ENCODE results near the gene TRIM71. TPM values are rescaled to one million over a fixed set of nuclear protein-coding genes. Genes with fewer than 3 reads are reported as not detected.
"Not testable (repeated sequence)": the region's sequence is repeated elsewhere in the genome, so short reads cannot be mapped to it uniquely, and the experiment has no call there.

The TRIM71 gene
- total and polyA plus RNA-seq, 7 experiments from 2014 or later, result 0.20 TPM; not detected in 6

- DNase-seq, result no peak
- intact Hi-C loops (cut with micrococcal nuclease), result no loop called here
- Histone ChIP-seq H3K4me3 (ENCODE audit: low read length) (no peak overlapping the region), H3K27ac (ENCODE audit: low read depth, low read length) (no peak overlapping the region), H3K27me3 (ENCODE audit: control insufficient read depth in 2 of 2, insufficient read depth in 2 of 2, low read length in 2 of 2) (no peaks in the 10 kb centered on the region), H3K4me1 (ENCODE audit: control insufficient read depth in 2 of 2, insufficient read depth in 2 of 2, low read length in 2 of 2) (no peaks in the 10 kb centered on the region), H3K36me3 (ENCODE audit: control insufficient read depth in 2 of 3, insufficient read depth in 3 of 3, low read length in 3 of 3) (no peaks in the 10 kb centered on the region), H3K9me3 (ENCODE audit: control insufficient read depth in 2 of 3, low read length in 3 of 3) (no peaks in the 10 kb centered on the region)
- ChIA-PET POLR2A (no interaction called here), CTCF (no interaction called here)
- Mint-ChIP-seq H3K36me3 (no peaks in the 10 kb centered on the region), H3K9me3 (no peaks in the 10 kb centered on the region), H3K27ac (no peak overlapping the region), H3K4me3 (no peak overlapping the region), H3K4me1 (peaks cover 0 to 9% (median 2%) of the 10 kb centered on the region in 7 donors), H3K27me3 (peaks cover 13 to 66% (median 20%) of the 10 kb centered on the region in 5 donors)
- no peak for ATAC-seq
Observed at GRCh38 chr3:32899265-32899664, 81.5 kb downstream of the TRIM71 start.

DNA sequence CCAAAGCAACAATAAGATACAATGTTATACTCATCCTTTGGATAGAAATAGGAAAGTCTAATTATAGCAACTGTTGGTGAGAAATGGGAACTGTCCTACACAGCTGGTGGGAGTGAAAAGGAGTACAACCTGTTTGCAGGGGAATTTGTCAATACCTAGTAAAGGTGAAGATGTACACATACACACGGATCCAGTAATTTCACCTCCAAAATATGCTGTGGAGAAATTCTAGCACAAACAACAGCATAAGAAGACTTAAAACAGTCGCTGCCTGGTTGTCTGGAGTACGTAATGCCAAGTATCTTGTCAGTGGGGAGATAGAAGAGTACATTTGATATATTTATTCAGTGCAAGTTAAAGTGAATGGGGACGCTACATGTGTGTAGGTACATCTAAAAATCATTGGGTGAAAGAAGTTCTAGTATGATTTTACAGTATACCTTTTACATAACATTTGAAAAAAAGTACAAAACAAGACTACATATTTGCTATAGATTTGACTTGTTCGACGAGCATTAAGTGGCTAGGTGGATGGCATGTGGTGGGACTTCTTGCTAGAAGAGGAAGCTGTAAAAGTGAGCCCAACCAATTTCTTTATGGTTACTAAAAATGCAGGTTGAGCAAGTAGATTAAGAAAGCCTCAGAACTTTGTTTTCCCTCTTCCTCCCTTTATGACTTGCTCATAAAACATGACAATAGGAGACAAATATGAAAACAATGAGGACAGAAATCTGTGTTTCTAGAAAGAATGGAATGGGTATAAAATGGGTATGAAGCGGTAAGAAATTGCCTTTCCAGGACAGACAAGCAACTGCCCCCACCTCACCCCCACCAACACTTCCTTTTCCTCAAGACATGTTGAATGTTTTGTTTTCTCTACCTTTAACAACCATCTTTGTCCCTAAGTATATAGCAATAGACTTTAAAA is 83.5 kb downstream of the TRIM71 start:
- no peak overlapping the region for H3K27ac ChIP-seq (ENCODE audit: low read depth, low read length)
- H3K27ac Mint-ChIP-seq, result no peak overlapping the region
- DNase-seq (no peak), ATAC-seq (no peak)
- H3K27me3 ChIP-seq (ENCODE audit: control insufficient read depth in 2 of 2, insufficient read depth in 2 of 2, low read length in 2 of 2), result no peaks in the 10 kb centered on the region
- no peak overlapping the region for H3K4me3 Mint-ChIP-seq
- H3K9me3 Mint-ChIP-seq, result no peaks in the 10 kb centered on the region
- intact Hi-C loops (cut with micrococcal nuclease), result loop anchor here in 1 of 2 donors (10.0 kb wide), 1 partner anchor 166 kb away; no protein-coding TSS in a partner anchor
- H3K36me3 Mint-ChIP-seq, result no peaks in the 10 kb centered on the region
- H3K36me3 ChIP-seq (ENCODE audit: control insufficient read depth in 2 of 3, insufficient read depth in 3 of 3, low read length in 3 of 3), result no peaks in the 10 kb centered on the region
- peaks cover 0 to 9% (median 2%) of the 10 kb centered on the region in 7 donors for H3K4me1 Mint-ChIP-seq
- peaks cover 9 to 46% (median 14%) of the 10 kb centered on the region in 5 donors for H3K27me3 Mint-ChIP-seq
- H3K4me3 ChIP-seq (ENCODE audit: low read length), result no peak overlapping the region
- H3K4me1 ChIP-seq (ENCODE audit: control insufficient read depth in 2 of 2, insufficient read depth in 2 of 2, low read length in 2 of 2), result no peaks in the 10 kb centered on the region
- ChIA-PET CTCF (interaction anchor here (0.6 kb wide), 1 partner anchor 22 kb away, joined by 4 read pairs; no protein-coding TSS in a partner anchor), POLR2A (no interaction called here)
- no peaks in the 10 kb centered on the region for H3K9me3 ChIP-seq (ENCODE audit: control insufficient read depth in 2 of 3, low read length in 3 of 3)

- ATAC-seq (peak; percentile 64), DNase-seq (peak in 8 of 9 donors; percentile 8 to 41 (median 19))
- H3K4me1 ChIP-seq (ENCODE audit: control insufficient read depth in 2 of 2, insufficient read depth in 2 of 2, low read length in 2 of 2); H3K9me3 ChIP-seq (ENCODE audit: control insufficient read depth in 2 of 3, low read length in 3 of 3); H3K36me3 Mint-ChIP-seq; H3K27ac Mint-ChIP-seq; H3K4me1 Mint-ChIP-seq; H3K36me3 ChIP-seq (ENCODE audit: control insufficient read depth in 2 of 3, insufficient read depth in 3 of 3, low read length in 3 of 3); CTCF ChIA-PET; H3K27me3 ChIP-seq (ENCODE audit: control insufficient read depth in 2 of 2, insufficient read depth in 2 of 2, low read length in 2 of 2); H3K9me3 Mint-ChIP-seq; H3K27ac ChIP-seq (ENCODE audit: low read depth, low read length); POLR2A ChIA-PET; H3K4me3 ChIP-seq (ENCODE audit: low read length): not testable (repeated sequence)
- intact Hi-C loops (cut with micrococcal nuclease), result loop anchor here in 1 of 2 donors (10.0 kb wide), 1 partner anchor 168 kb away; no protein-coding TSS in a partner anchor
- Mint-ChIP-seq H3K27me3 (peaks cover 5 to 35% (median 8%) of the 10 kb centered on the region in 5 donors), H3K4me3 (peak overlapping the region; percentile 68 to 87 (median 80))
Observed at GRCh38 chr3:32902887-32903371, 85.1 kb downstream of the TRIM71 start.

DNA sequence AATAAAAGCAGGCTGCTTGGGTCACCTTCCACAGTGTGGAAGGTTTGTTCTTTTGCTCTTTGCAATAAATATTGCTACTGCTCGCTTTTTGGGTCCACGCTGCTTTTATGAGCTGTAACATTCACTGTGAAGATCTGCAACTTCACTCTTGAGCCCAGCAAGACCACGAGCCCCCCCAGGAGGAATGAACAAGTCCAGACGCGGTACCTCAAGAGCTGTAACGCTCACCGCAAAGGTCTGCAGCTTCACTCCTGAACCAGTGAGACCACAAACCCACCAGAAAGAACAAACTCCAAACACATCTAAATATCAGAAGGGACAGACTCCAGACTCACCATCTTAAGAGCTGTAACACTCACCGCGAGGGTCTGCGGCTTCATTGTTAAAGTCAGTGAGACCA is 86.2 kb downstream of the TRIM71 start:
- intact Hi-C loops (cut with micrococcal nuclease), result loop anchor here in 1 of 2 donors (10.0 kb wide), 1 partner anchor 169 kb away; no protein-coding TSS in a partner anchor
- POLR2A ChIA-PET, result no interaction called here
- Mint-ChIP-seq H3K4me3 (no peak overlapping the region), H3K36me3 (no peaks in the 10 kb centered on the region), H3K4me1 (peaks cover 0 to 9% (median 2%) of the 10 kb centered on the region in 7 donors), H3K9me3 (no peaks in the 10 kb centered on the region), H3K27ac (no peak overlapping the region), H3K27me3 (peaks cover 5 to 25% (median 5%) of the 10 kb centered on the region in 5 donors)
- no peak for ATAC-seq
- no peak for DNase-seq
- Histone ChIP-seq H3K4me1 (ENCODE audit: control insufficient read depth in 2 of 2, insufficient read depth in 2 of 2, low read length in 2 of 2) (no peaks in the 10 kb centered on the region), H3K36me3 (ENCODE audit: control insufficient read depth in 2 of 3, insufficient read depth in 3 of 3, low read length in 3 of 3) (no peaks in the 10 kb centered on the region), H3K27me3 (ENCODE audit: control insufficient read depth in 2 of 2, insufficient read depth in 2 of 2, low read length in 2 of 2) (no peaks in the 10 kb centered on the region), H3K4me3 (ENCODE audit: low read length) (no peak overlapping the region), H3K27ac (ENCODE audit: low read depth, low read length) (no peak overlapping the region), H3K9me3 (ENCODE audit: control insufficient read depth in 2 of 3, low read length in 3 of 3) (no peaks in the 10 kb centered on the region)
- CTCF ChIA-PET, result no interaction called here

- Histone ChIP-seq H3K4me1 (ENCODE audit: control insufficient read depth in 2 of 2, insufficient read depth in 2 of 2, low read length in 2 of 2) (no peaks in the 10 kb centered on the region), H3K27ac (ENCODE audit: low read depth, low read length) (no peak overlapping the region), H3K36me3 (ENCODE audit: control insufficient read depth in 2 of 3, insufficient read depth in 3 of 3, low read length in 3 of 3) (no peaks in the 10 kb centered on the region), H3K9me3 (ENCODE audit: control insufficient read depth in 2 of 3, low read length in 3 of 3) (no peaks in the 10 kb centered on the region), H3K27me3 (ENCODE audit: control insufficient read depth in 2 of 2, insufficient read depth in 2 of 2, low read length in 2 of 2) (no peaks in the 10 kb centered on the region), H3K4me3 (ENCODE audit: low read length) (no peak overlapping the region)
- Mint-ChIP-seq H3K27ac (no peak overlapping the region), H3K4me1 (peaks cover 0 to 7% (median 6%) of the 10 kb centered on the region in 7 donors), H3K4me3 (no peak overlapping the region), H3K27me3 (no peaks in the 10 kb centered on the region), H3K9me3 (no peaks in the 10 kb centered on the region), H3K36me3 (no peaks in the 10 kb centered on the region)
- intact Hi-C loops (cut with micrococcal nuclease), result loop anchor here in 1 of 2 donors (10.0 kb wide), 1 partner anchor 175 kb away; no protein-coding TSS in a partner anchor
- ATAC-seq (no peak), DNase-seq (no peak)
- POLR2A ChIA-PET, result no interaction called here
- CTCF ChIA-PET, result no interaction called here
Observed at GRCh38 chr3:32909999-32910398, 92.2 kb downstream of the TRIM71 start.

DNA sequence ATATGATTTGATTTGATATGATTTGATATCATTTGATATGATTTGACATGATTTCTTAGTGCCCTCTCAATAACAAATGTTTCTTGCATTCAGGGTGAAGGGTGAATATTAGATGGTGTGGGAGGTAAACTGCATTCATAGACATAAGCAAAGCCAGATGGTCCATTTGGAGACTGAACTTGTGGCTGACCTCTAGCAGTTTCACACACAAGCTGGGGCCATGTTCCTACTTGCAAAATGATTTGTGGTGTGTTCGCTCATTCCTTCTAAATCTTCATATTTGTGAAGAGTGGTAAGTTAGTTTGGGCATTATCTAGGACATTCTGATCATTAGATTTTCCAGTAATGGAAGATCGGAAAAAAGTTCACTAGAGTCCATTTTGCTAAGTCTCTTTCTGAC is 93.2 kb downstream of the TRIM71 start:
- no peaks in the 10 kb centered on the region for H3K27me3 Mint-ChIP-seq
- H3K27me3 ChIP-seq (ENCODE audit: control insufficient read depth in 2 of 2, insufficient read depth in 2 of 2, low read length in 2 of 2), result no peaks in the 10 kb centered on the region
- ChIA-PET POLR2A (no interaction called here), CTCF (no interaction called here)
- no peak overlapping the region for H3K4me3 Mint-ChIP-seq
- no peak overlapping the region for H3K27ac Mint-ChIP-seq
- ATAC-seq (no peak), DNase-seq (no peak)
- H3K36me3 ChIP-seq (ENCODE audit: control insufficient read depth in 2 of 3, insufficient read depth in 3 of 3, low read length in 3 of 3), result no peaks in the 10 kb centered on the region
- H3K4me1 Mint-ChIP-seq, result peaks cover 0 to 7% (median 6%) of the 10 kb centered on the region in 7 donors
- H3K4me3 ChIP-seq (ENCODE audit: low read length), result no peak overlapping the region
- H3K36me3 Mint-ChIP-seq, result no peaks in the 10 kb centered on the region
- H3K9me3 ChIP-seq (ENCODE audit: control insufficient read depth in 2 of 3, low read length in 3 of 3), result no peaks in the 10 kb centered on the region
- no peak overlapping the region for H3K27ac ChIP-seq (ENCODE audit: low read depth, low read length)
- no peaks in the 10 kb centered on the region for H3K4me1 ChIP-seq (ENCODE audit: control insufficient read depth in 2 of 2, insufficient read depth in 2 of 2, low read length in 2 of 2)
- H3K9me3 Mint-ChIP-seq, result no peaks in the 10 kb centered on the region
- intact Hi-C loops (cut with micrococcal nuclease), result no loop called here
